Neural progenitor cell (in vitro differentiated cells): ENCODE results near the gene NFE2L3. TPM values are rescaled to one million over a fixed set of nuclear protein-coding genes. Genes with fewer than 3 reads are reported as not detected.

Source experiments
- DNase-seq: peaks from one replicate; pipeline ENCODE4 v3.0.0-alpha.2; 2016; ENCODE audit warnings: low spot score
- H2AFZ ChIP-seq: fragments of 200-600 bp; sonication (generic); replicated peaks from 2 replicates; pipeline ENCODE4 v1.6.1; 2016; ENCODE audit warnings: antibody characterized with exemption
- H3F3A ChIP-seq: fragments of 200-600 bp; sonication (generic); 2 replicates; pipeline ENCODE4 v1.6.1; 2016; ENCODE audit warnings: antibody characterized with exemption, low read depth
- H3K27ac ChIP-seq: fragments of 200-600 bp; sonication (generic); 2 replicates; pipeline ENCODE4 v1.5.1; 2016; ENCODE audit warnings: mild to moderate bottlenecking
- H3K27me3 ChIP-seq: fragments of 200-600 bp; sonication (generic); 2 replicates; pipeline ENCODE4 v1.6.1; 2016; ENCODE audit warnings: mild to moderate bottlenecking, moderate library complexity
- H3K36me3 ChIP-seq: fragments of 200-600 bp; sonication (generic); 2 replicates; pipeline ENCODE4 v1.5.1; 2016
- H3K4me1 ChIP-seq: fragments of 200-600 bp; sonication (generic); 2 replicates; pipeline ENCODE4 v1.6.1; 2016; ENCODE audit warnings: mixed run types
- H3K4me2 ChIP-seq: fragments of 200-600 bp; sonication (generic); 2 replicates; pipeline ENCODE4 v1.6.1; 2016
- H3K4me3 ChIP-seq: fragments of 200-600 bp; sonication (generic); 2 replicates; pipeline ENCODE4 v1.5.1; 2016
- H3K79me2 ChIP-seq: fragments of 200-600 bp; sonication (generic); 2 replicates; pipeline ENCODE4 v1.6.1; 2016; ENCODE audit warnings: low read depth
- H3K9ac ChIP-seq: fragments of 200-600 bp; sonication (generic); 2 replicates; pipeline ENCODE4 v1.6.1; 2016
- H3K9me3 ChIP-seq: fragments of 200-600 bp; sonication (generic); 2 replicates; pipeline ENCODE4 v1.5.1; 2016; ENCODE audit warnings: low read depth
- H4K20me1 ChIP-seq: fragments of 200-600 bp; sonication (generic); 2 replicates; pipeline ENCODE4 v1.6.1; 2016; ENCODE audit warnings: low read depth
- H3K27ac Mint-ChIP-seq: 3 replicates; pipeline ENCODE4 v1.8.0; 2021; ENCODE audit warnings: mixed read lengths
- H3K27me3 Mint-ChIP-seq: 2 replicates; pipeline ENCODE4 v1.8.0; 2022; ENCODE audit warnings: low read depth, mild to moderate bottlenecking, inconsistent platforms, moderate library complexity, mixed read lengths; ENCODE audit not compliant: insufficient read depth
- H3K36me3 Mint-ChIP-seq: 3 replicates; pipeline ENCODE4 v1.8.0; 2021; ENCODE audit warnings: mixed read lengths
- H3K4me1 Mint-ChIP-seq: 3 replicates; pipeline ENCODE4 v1.8.0; 2021; ENCODE audit warnings: mixed read lengths
- H3K4me3 Mint-ChIP-seq: 3 replicates; pipeline ENCODE4 v1.8.0; 2021; ENCODE audit warnings: mild to moderate bottlenecking, moderate library complexity, mixed read lengths
- H3K9me3 Mint-ChIP-seq: 3 replicates; pipeline ENCODE4 v1.8.0; 2020; ENCODE audit warnings: mixed read lengths
- EZH2 ChIP-seq: fragments of 200-600 bp; sonication (generic); IDR thresholded peaks from 2 replicates; pipeline ENCODE4 v1.6.1; 2017; ENCODE audit warnings: antibody characterized with exemption, mild to moderate bottlenecking, moderate library complexity
- EZH2phosphoT487 ChIP-seq: fragments of 200-600 bp; sonication (generic); IDR thresholded peaks from 2 replicates; pipeline ENCODE4 v1.6.1; 2017; ENCODE audit warnings: antibody characterized with exemption
- total RNA-seq: library from RNA; depleted of rRNA; stranded (reverse); fragments of >200 nt; gene quantifications from 2 replicates; pipeline ENCODE4 v1.2.3, GENCODE V29; 2015; ENCODE audit warnings: low replicate concordance
- TF ChIP-seq, protein P1 (sequence below): fragments of 200-600 bp; sonication (generic); IDR thresholded peaks from 2 replicates; pipeline ENCODE4 v1.5.1; 2017; ENCODE audit warnings: antibody characterized with exemption, mild to moderate bottlenecking

The NFE2L3 gene
- total RNA-seq, 1 donor from 2014 or later: 6.2 TPM

DNA sequence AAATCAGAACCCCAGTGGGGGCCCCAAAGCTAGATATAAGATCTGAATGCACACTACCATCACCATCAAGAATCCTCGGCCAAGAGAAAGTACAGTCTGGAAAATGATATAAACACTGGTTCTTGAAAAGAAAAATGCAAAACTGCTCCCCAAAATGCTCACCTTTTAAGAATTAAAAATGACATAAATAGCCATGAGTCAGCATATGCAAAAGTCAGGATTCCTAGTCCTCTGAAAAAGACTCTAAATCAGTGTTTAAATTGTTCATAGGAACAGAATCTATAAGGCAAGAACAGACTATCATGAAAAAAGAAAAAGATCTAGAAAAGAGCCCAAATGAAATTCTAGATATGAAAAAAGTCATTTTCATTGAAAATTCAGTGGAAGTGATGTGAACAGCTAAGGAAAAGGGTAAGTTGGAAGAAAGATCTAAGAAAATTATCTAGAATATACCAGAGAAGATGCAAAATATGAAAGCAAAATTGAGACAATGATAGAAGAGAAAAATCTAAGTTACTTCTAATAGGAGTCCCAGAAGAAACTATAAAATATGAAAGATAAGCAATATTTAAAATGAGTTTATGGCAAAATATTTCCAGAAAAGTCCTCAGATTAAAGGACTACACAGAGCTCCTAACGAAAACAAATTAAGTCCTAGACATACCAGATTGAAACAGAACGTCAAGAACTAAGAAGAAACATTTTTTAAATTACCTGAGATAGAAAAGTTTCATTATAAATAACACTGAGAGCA lies 29.7 kb downstream of the NFE2L3 start:
- H3K27ac Mint-ChIP-seq: no peak overlapping the region
- TF ChIP-seq, protein P1, sequence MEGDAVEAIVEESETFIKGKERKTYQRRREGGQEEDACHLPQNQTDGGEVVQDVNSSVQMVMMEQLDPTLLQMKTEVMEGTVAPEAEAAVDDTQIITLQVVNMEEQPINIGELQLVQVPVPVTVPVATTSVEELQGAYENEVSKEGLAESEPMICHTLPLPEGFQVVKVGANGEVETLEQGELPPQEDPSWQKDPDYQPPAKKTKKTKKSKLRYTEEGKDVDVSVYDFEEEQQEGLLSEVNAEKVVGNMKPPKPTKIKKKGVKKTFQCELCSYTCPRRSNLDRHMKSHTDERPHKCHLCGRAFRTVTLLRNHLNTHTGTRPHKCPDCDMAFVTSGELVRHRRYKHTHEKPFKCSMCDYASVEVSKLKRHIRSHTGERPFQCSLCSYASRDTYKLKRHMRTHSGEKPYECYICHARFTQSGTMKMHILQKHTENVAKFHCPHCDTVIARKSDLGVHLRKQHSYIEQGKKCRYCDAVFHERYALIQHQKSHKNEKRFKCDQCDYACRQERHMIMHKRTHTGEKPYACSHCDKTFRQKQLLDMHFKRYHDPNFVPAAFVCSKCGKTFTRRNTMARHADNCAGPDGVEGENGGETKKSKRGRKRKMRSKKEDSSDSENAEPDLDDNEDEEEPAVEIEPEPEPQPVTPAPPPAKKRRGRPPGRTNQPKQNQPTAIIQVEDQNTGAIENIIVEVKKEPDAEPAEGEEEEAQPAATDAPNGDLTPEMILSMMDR: no peak
- no peak for TF ChIP-seq EZH2
- no peak for TF ChIP-seq EZH2phosphoT487

DNA sequence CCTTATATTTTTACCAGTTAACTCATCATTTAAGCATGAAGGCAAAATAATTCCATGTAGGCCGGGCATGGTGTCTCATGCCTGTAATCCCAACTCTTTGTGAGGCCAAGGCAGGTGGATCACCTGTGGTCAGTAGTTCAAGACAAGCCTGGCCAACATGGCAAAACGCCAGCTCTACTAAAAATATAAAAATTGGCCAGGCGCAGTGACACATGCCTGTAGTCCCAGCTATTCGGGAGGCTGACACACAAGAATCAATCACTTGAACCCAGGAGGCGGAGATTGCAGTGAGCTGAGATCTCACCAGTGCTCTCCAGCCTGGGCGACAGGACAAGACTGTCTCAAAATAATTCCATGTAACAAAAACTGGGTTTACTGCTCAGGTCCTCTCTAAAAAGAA lies 30.3 kb downstream of the NFE2L3 start:
- Histone ChIP-seq H3K4me1 (no peaks in the 10 kb centered on the region), H3K79me2 (peaks cover 4% of the 10 kb centered on the region), H3K9ac (no peak overlapping the region), H3K27me3 (no peaks in the 10 kb centered on the region), H4K20me1 (peaks cover 14% of the 10 kb centered on the region), H3K4me3 (no peak overlapping the region), H3K27ac (no peak overlapping the region), H2AFZ (no peak overlapping the region), H3K36me3 (no peaks in the 10 kb centered on the region), H3K4me2 (no peak overlapping the region), H3K9me3 (no peaks in the 10 kb centered on the region), H3F3A (peaks cover 60% of the 10 kb centered on the region)
- Mint-ChIP-seq H3K4me1 (peaks cover 12% of the 10 kb centered on the region), H3K27me3 (peaks cover 5% of the 10 kb centered on the region), H3K9me3 (peaks cover under 1% of the 10 kb centered on the region), H3K27ac (no peak overlapping the region), H3K36me3 (peaks cover 15% of the 10 kb centered on the region), H3K4me3 (no peak overlapping the region)
- no peak for DNase-seq
- TF ChIP-seq, protein P1: no peak
- TF ChIP-seq EZH2phosphoT487 (no peak), EZH2 (no peak)

More for the DNA sequence above, 29.7 kb downstream of the NFE2L3 start:
- Mint-ChIP-seq H3K4me1 (peaks cover 12% of the 10 kb centered on the region), H3K4me3 (no peak overlapping the region), H3K36me3 (peaks cover 13% of the 10 kb centered on the region), H3K9me3 (peaks cover 4% of the 10 kb centered on the region), H3K27me3 (peaks cover 5% of the 10 kb centered on the region)
- peaks cover 53% of the 10 kb centered on the region for H3F3A ChIP-seq
- no peaks in the 10 kb centered on the region for H3K79me2 ChIP-seq
- no peak overlapping the region for H2AFZ ChIP-seq
- no peaks in the 10 kb centered on the region for H3K4me1 ChIP-seq
- no peak for DNase-seq
- H3K27ac ChIP-seq: no peak overlapping the region
- no peaks in the 10 kb centered on the region for H3K27me3 ChIP-seq
- no peak overlapping the region for H3K9ac ChIP-seq
- no peak overlapping the region for H3K4me2 ChIP-seq
- no peak overlapping the region for H3K4me3 ChIP-seq
- peaks cover 10% of the 10 kb centered on the region for H4K20me1 ChIP-seq
- H3K9me3 ChIP-seq: no peaks in the 10 kb centered on the region
- no peaks in the 10 kb centered on the region for H3K36me3 ChIP-seq

DNA sequence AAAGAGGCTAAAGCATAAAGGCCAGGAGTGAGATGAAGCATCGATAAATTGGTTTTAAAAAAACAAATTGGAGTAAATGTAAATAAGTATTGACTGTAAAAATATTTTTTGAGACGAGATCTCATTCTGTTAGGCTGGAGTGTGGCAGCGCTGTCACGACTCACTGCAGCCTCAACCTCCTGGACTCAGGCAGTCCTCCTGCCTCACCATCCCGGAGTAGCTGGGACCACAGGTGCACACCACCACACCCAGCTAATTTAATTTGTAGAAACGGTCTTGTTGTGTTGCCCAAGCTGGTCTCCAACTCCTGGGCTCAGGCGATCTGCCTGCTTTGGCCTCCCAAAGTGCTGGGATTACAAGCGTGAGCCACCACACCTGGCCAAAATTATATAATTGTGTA lies 30.7 kb downstream of the NFE2L3 start:
- Histone ChIP-seq H3K27ac (no peak overlapping the region), H4K20me1 (peaks cover 18% of the 10 kb centered on the region), H3K9ac (no peak overlapping the region), H3K4me1 (no peaks in the 10 kb centered on the region), H3F3A (peaks cover 63% of the 10 kb centered on the region), H3K9me3 (no peaks in the 10 kb centered on the region), H3K36me3 (no peaks in the 10 kb centered on the region), H2AFZ (no peak overlapping the region), H3K4me3 (no peak overlapping the region), H3K4me2 (no peak overlapping the region), H3K79me2 (peaks cover 5% of the 10 kb centered on the region), H3K27me3 (no peaks in the 10 kb centered on the region)
- Mint-ChIP-seq H3K27me3 (peaks cover 5% of the 10 kb centered on the region), H3K4me3 (no peak overlapping the region), H3K27ac (no peak overlapping the region), H3K9me3 (no peaks in the 10 kb centered on the region), H3K4me1 (peaks cover 12% of the 10 kb centered on the region), H3K36me3 (peaks cover 17% of the 10 kb centered on the region)
- no peak for DNase-seq
- TF ChIP-seq, protein P1: no peak
- TF ChIP-seq EZH2: no peak
- TF ChIP-seq EZH2phosphoT487: no peak
